Measurements from ENCODE around the gene DNER. TPM values are rescaled to one million over a fixed set of nuclear protein-coding genes. Genes with fewer than 3 reads are reported as not detected.

Gene DNER
- total and polyA plus RNA-seq, 2 of the 13 experiments (the other 11 are each of a cell fraction or from before 2014, with no cell fraction given) = not detected

DNA sequence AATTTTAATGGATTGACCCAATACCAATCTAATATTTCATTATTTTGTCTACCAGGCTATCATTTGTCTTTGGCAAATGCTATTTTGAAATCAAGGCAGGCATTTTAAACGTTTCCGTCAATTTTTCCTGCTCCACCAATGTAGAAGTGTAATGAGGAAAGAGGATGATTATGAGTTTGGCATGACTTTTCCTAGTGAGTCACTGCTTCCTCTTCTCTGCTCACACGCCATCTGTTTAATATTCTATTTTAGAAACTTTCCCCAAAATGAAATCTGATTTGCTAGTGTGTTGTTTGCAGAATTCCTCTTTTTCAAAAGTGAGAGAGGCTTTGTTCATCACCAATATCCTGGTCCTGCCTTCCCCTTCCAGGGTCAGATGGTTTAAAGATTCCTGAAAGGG is 400.8 kb downstream of the DNER start (continued):
- TF ChIP-seq, protein P1, sequence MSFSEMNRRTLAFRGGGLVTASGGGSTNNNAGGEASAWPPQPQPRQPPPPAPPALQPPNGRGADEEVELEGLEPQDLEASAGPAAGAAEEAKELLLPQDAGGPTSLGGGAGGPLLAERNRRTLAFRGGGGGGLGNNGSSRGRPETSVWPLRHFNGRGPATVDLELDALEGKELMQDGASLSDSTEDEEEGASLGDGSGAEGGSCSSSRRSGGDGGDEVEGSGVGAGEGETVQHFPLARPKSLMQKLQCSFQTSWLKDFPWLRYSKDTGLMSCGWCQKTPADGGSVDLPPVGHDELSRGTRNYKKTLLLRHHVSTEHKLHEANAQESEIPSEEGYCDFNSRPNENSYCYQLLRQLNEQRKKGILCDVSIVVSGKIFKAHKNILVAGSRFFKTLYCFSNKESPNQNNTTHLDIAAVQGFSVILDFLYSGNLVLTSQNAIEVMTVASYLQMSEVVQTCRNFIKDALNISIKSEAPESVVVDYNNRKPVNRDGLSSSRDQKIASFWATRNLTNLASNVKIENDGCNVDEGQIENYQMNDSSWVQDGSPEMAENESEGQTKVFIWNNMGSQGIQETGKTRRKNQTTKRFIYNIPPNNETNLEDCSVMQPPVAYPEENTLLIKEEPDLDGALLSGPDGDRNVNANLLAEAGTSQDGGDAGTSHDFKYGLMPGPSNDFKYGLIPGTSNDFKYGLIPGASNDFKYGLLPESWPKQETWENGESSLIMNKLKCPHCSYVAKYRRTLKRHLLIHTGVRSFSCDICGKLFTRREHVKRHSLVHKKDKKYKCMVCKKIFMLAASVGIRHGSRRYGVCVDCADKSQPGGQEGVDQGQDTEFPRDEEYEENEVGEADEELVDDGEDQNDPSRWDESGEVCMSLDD (CRISPR knock-in tag; IDR thresholded peaks at IDR 0.05; ENCODE audit: borderline replicate concordance) = no peak
- TF ChIP-seq FOXJ3 (CRISPR knock-in tag; IDR thresholded peaks at IDR 0.05; ENCODE audit: borderline replicate concordance) = no peak
- TF ChIP-seq, protein P2, sequence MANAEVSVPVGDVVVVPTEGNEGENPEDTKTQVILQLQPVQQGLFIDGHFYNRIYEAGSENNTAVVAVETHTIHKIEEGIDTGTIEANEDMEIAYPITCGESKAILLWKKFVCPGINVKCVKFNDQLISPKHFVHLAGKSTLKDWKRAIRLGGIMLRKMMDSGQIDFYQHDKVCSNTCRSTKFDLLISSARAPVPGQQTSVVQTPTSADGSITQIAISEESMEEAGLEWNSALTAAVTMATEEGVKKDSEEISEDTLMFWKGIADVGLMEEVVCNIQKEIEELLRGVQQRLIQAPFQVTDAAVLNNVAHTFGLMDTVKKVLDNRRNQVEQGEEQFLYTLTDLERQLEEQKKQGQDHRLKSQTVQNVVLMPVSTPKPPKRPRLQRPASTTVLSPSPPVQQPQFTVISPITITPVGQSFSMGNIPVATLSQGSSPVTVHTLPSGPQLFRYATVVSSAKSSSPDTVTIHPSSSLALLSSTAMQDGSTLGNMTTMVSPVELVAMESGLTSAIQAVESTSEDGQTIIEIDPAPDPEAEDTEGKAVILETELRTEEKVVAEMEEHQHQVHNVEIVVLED (CRISPR knock-in tag; IDR thresholded peaks at IDR 0.05; ENCODE audit: borderline replicate concordance) = no peak
- no peak for TF ChIP-seq TP53 (CRISPR knock-in tag; conservative IDR thresholded peaks at IDR 0.05)
- no peak for TF ChIP-seq KLF15 (CRISPR knock-in tag; IDR thresholded peaks at IDR 0.05; ENCODE audit: borderline replicate concordance)
- TF ChIP-seq ZBTB14 (CRISPR knock-in tag; IDR thresholded peaks at IDR 0.05) = no peak
- no peak for TF ChIP-seq ZUFSP (CRISPR knock-in tag; IDR thresholded peaks at IDR 0.05; ENCODE audit: borderline replicate concordance)
- TF ChIP-seq MXI1 (IDR thresholded peaks at IDR 0.05; ENCODE audit: borderline replicate concordance, low read depth, low read length) = no peak

Small RNA genes lying within 50 kb of the gene (small RNA-seq; reads per million reads assigned to genes)
- gene RNU7-9P (ENCODE audit: insufficient read depth in 2 of 3, insufficient read length in 3 of 3, low read depth in 2 of 3, low replicate concordance in 1 of 3) = 0 reads per million in 3 experiments

Other genes starting within 250 kb of the DNER start
- 153 and 257 TPM in 2 replicates for gene TRIP12, start 207.5 kb upstream of the DNER start, total RNA-seq (2016; rRNA removed; fragmentation: Illumina TruSeq; extraction: Trizol)
- gene TRIP12, start 207.5 kb upstream of the DNER start, polyA plus RNA-seq (2011; rRNA removed) = 56.8 and 72.1 TPM in 2 replicates
- 2.8 and 4.0 TPM in 2 replicates for gene FBXO36, start 207.9 kb upstream of the DNER start, total RNA-seq (2016; rRNA removed; fragmentation: Illumina TruSeq; extraction: Trizol)
- gene FBXO36, start 207.9 kb upstream of the DNER start, polyA plus RNA-seq (2011; rRNA removed) = 2.1 and 2.8 TPM in 2 replicates

All from HepG2 (cell line).